B cell (primary cell): ENCODE measurements around the gene SLC12A7. TPM values are rescaled to one million over a fixed set of nuclear protein-coding genes. Genes with fewer than 3 reads are reported as not detected.

Experiments
- ATAC-seq: fragments of 200-7000 bp; cut with Tn5 transposase; one replicate; pipeline ENCODE4 v1.10.0; 2021; ENCODE audit warnings: low read depth, mild to moderate bottlenecking, moderate number of reproducible peaks, moderate library complexity
- CTCF ChIA-PET: fragments of 350-600 bp; sonication (Branson Sonifier 250); formaldehyde crosslinking; loops from one replicate; lab custom pipeline; 2021; ENCODE audit warnings: antibody characterized with exemption, inconsistent platforms; lab: Charles Lee
- POLR2A ChIA-PET: fragments of 350-600 bp; sonication (Branson Sonifier 250); formaldehyde crosslinking; loops from one replicate; lab custom pipeline; 2021; ENCODE audit warnings: antibody characterized with exemption; lab: Charles Lee
- DNase-seq: peaks from one replicate; pipeline ENCODE4 v3.0.0; 2013
- H2AFZ ChIP-seq: 2 replicates; pipeline ENCODE4 v1.6.1; 2012; ENCODE audit warnings: mild to moderate bottlenecking, low read depth, low read length; ENCODE audit not compliant: insufficient read depth, poor library complexity, severe bottlenecking
- H3K27ac ChIP-seq, 2 donors: 1 replicate in 1 of 2; 2 replicates in 1 of 2; pipeline ENCODE4 v1.5.1; 2012 to 2013; ENCODE audit warnings: low read length in 2 of 2, mild to moderate bottlenecking in 2 of 2, moderate library complexity in 1 of 2
- H3K27me3 ChIP-seq, 4 experiments: fragments of 200-600 bp in 1 of 4; sonication (generic) in 1 of 4; replicated peaks in 1 of 4; 1 replicate in 2 of 4; 2 replicates in 2 of 4; pipeline versions ENCODE4 v1.6.1 to v1.7.0; 2013 to 2016; ENCODE audit warnings: low read length in 3 of 4, mild to moderate bottlenecking in 2 of 4, mixed read lengths in 1 of 4, moderate library complexity in 1 of 4; ENCODE audit not compliant: insufficient read depth in 4 of 4, control insufficient read depth in 3 of 4; ENCODE audit errors: control extremely low read depth in 1 of 4
- H3K36me3 ChIP-seq, 2 experiments: replicated peaks in 1 of 2; 1 replicate in 1 of 2; 2 replicates in 1 of 2; pipeline versions ENCODE4 v1.6.1 to v1.7.1; 2013; ENCODE audit warnings: low read length in 1 of 2; ENCODE audit not compliant: insufficient read depth in 2 of 2, control insufficient read depth in 1 of 2; ENCODE audit errors: control extremely low read depth in 1 of 2, extremely low read depth in 1 of 2
- H3K4me1 ChIP-seq, 2 donors: fragments of 200-600 bp in 1 of 2; sonication (generic) in 1 of 2; 1 replicate in 1 of 2; 2 replicates in 1 of 2; pipeline versions ENCODE4 v1.5.1 to v1.6.1; 2013 to 2017; ENCODE audit warnings: low read length in 2 of 2; ENCODE audit not compliant: control insufficient read depth in 2 of 2, insufficient read depth in 2 of 2
- H3K4me2 ChIP-seq: replicated peaks from 2 replicates; pipeline ENCODE3; 2012; ENCODE audit warnings: mild to moderate bottlenecking, low read depth, low read length; ENCODE audit not compliant: poor library complexity, severe bottlenecking
- H3K4me3 ChIP-seq, 5 experiments: fragments of 200-600 bp in 1 of 5; sonication (generic) in 1 of 5; 1 replicate in 3 of 5; 2 replicates in 2 of 5; pipeline versions ENCODE4 v1.5.1 to v1.7.0; 2011 to 2016; ENCODE audit warnings: low read length in 4 of 5, mild to moderate bottlenecking in 4 of 5, low read depth in 2 of 5, control low read depth in 1 of 5, moderate library complexity in 1 of 5; ENCODE audit not compliant: insufficient read depth in 1 of 5; ENCODE audit errors: control extremely low read depth in 1 of 5, extremely low read depth in 1 of 5
- H3K79me2 ChIP-seq: fragments of 200-600 bp; sonication (generic); one replicate; pipeline ENCODE4 v1.6.0; 2016; ENCODE audit warnings: low read length; ENCODE audit not compliant: control insufficient read depth, insufficient read depth
- H3K9ac ChIP-seq: fragments of 200-600 bp; sonication (generic); 2 replicates; pipeline ENCODE4 v1.6.1; 2017; ENCODE audit warnings: mild to moderate bottlenecking, low read length, moderate library complexity
- H3K9me3 ChIP-seq, 3 donors: one replicate each; pipeline versions ENCODE4 v1.6.1 to v1.7.1; 2013; ENCODE audit warnings: low read length in 2 of 3; ENCODE audit not compliant: control insufficient read depth in 2 of 3, insufficient read depth in 1 of 3; ENCODE audit errors: control extremely low read depth in 1 of 3
- H4K20me1 ChIP-seq: 2 replicates; pipeline ENCODE4 v1.6.0; 2012; ENCODE audit warnings: mild to moderate bottlenecking, low read length; ENCODE audit not compliant: insufficient read depth, control insufficient read depth, poor library complexity, severe bottlenecking
- H3K27ac Mint-ChIP-seq: one replicate; pipeline ENCODE4 v1.8.0; 2021; ENCODE audit warnings: mixed read lengths
- H3K27me3 Mint-ChIP-seq: one replicate; pipeline ENCODE4 v1.8.0; 2021; ENCODE audit warnings: mixed read lengths
- H3K4me1 Mint-ChIP-seq: one replicate; pipeline ENCODE4 v1.8.0; 2021; ENCODE audit warnings: mixed read lengths
- H3K4me3 Mint-ChIP-seq: one replicate; pipeline ENCODE4 v1.8.0; 2021; ENCODE audit warnings: mixed read lengths
- H3K9me3 Mint-ChIP-seq: one replicate; pipeline ENCODE4 v1.8.0; 2022; ENCODE audit warnings: mixed read lengths; ENCODE audit not compliant: insufficient read depth
- EZH2 ChIP-seq: IDR thresholded peaks from 2 replicates; pipeline ENCODE4 v1.6.1; 2012; ENCODE audit warnings: borderline replicate concordance, low read depth, mild to moderate bottlenecking, moderate library complexity, low read length; ENCODE audit not compliant: insufficient read depth, poor library complexity, severe bottlenecking
- WGBS: methylation state at CpG from one replicate; pipeline ENCODE4 v1.1.5; 2013; ENCODE audit warnings: missing lambda C conversion rate; ENCODE audit not compliant: insufficient coverage; 5-methylcytosine and 5-hydroxymethylcytosine counted together
- intact Hi-C: fragments of 100-400 bp; cut with micrococcal nuclease; formaldehyde crosslinking; loops from one replicate; pipeline ENCODE4 v1.10.0; 2022
- polyA plus RNA-seq: library from polyadenylated mRNA; depleted of rRNA; stranded (reverse); fragments of >200 nt; gene quantifications from 2 replicates; pipeline ENCODE4 v1.2.3, GENCODE V29; 2012
- total RNA-seq, 2 donors: library from RNA; stranded (reverse); fragments of 120-200 nt in 1 of 2; gene quantifications; 1 replicate in 1 of 2; 2 replicates in 1 of 2; pipeline versions ENCODE4 v1.2.3 to v1.2.4, GENCODE V29; 2013 to 2022
- TF ChIP-seq, protein P1 (sequence below): fragments of 200-600 bp; IDR thresholded peaks from one replicate; pipeline ENCODE4 v1.8.0; 2022; ENCODE audit warnings: antibody characterized with exemption, mild to moderate bottlenecking

The SLC12A7 gene
- total and polyA plus RNA-seq, 2 donors (not counting 1 experiment from before 2014, with no cell fraction given): 25.5 to 34.4 TPM

DNA sequence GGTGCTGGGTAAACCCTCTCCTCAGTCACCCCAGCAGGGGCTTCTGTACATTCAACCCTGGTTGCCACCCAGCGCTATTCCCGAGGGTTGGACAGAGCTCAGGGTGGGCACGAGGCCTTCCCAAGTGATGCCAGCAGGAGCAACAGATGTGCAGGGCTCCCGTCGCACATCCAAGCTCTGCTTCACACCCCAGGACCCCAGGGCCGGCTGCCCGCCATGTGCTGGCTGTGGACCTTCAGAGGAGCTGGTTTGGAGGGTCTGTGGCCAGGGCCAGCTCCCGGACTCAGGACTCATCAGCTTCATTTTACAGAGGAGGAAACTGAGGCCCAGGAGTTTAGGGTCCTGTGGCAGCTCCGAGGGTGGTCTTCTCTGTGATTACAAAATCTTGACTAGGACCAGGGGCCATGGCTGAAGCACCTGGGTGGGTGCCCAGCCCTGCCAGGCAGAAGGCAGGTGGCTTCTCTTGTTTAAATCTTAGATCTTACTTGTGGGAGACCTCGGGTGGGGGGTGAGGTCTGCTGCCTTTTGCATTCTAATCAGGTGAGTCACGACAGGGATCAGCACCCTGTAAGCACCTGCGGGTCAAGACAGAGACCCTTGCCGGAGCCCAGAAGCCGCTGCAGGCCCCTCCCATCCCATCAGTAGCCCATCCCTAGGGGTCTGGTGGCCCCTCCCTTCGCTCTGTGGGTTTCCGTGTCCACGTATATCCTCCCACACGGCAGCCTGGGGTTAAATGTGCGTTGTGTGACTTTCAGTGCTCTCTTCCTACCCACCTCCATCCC is 2.1 kb upstream of the SLC12A7 start:
- CTCF ChIA-PET: interaction anchor here (0.7 kb wide), 1 partner anchor 11 kb away, joined by 3 read pairs; no protein-coding TSS in a partner anchor
- peaks cover 24% of the 10 kb centered on the region for H4K20me1 ChIP-seq
- H3K27me3 Mint-ChIP-seq: peaks cover 2% of the 10 kb centered on the region
- no peaks in the 10 kb centered on the region for H3K9me3 ChIP-seq
- peaks cover 24% of the 10 kb centered on the region for H3K79me2 ChIP-seq
- H3K27me3 ChIP-seq: peaks cover 0 to 6% (median 0%) of the 10 kb centered on the region in 4 experiments
- DNase-seq (no peak), ATAC-seq (no peak)
- WGBS: 63% methylated on average over 17 of the region's 19 CpGs
- peaks cover 18% of the 10 kb centered on the region for H3K4me1 Mint-ChIP-seq
- H2AFZ ChIP-seq: no peak overlapping the region
- intact Hi-C loops: no loop called here
- no peaks in the 10 kb centered on the region for H3K9me3 Mint-ChIP-seq
- peak overlapping the region; percentile 56 for H3K27ac Mint-ChIP-seq
- H3K9ac ChIP-seq: no peak overlapping the region
- peak overlapping the region; percentile 74 for H3K4me3 Mint-ChIP-seq
- H3K4me3 ChIP-seq: no peak overlapping the region
- no peak overlapping the region for H3K4me2 ChIP-seq
- H3K36me3 ChIP-seq: no peaks in the 10 kb centered on the region
- no peak overlapping the region for H3K27ac ChIP-seq
- TF ChIP-seq, protein P1, sequence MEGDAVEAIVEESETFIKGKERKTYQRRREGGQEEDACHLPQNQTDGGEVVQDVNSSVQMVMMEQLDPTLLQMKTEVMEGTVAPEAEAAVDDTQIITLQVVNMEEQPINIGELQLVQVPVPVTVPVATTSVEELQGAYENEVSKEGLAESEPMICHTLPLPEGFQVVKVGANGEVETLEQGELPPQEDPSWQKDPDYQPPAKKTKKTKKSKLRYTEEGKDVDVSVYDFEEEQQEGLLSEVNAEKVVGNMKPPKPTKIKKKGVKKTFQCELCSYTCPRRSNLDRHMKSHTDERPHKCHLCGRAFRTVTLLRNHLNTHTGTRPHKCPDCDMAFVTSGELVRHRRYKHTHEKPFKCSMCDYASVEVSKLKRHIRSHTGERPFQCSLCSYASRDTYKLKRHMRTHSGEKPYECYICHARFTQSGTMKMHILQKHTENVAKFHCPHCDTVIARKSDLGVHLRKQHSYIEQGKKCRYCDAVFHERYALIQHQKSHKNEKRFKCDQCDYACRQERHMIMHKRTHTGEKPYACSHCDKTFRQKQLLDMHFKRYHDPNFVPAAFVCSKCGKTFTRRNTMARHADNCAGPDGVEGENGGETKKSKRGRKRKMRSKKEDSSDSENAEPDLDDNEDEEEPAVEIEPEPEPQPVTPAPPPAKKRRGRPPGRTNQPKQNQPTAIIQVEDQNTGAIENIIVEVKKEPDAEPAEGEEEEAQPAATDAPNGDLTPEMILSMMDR: no peak
- no peak for TF ChIP-seq EZH2
- H3K4me1 ChIP-seq: peaks cover 14 to 20% of the 10 kb centered on the region in 2 donors
- POLR2A ChIA-PET: no interaction called here

DNA sequence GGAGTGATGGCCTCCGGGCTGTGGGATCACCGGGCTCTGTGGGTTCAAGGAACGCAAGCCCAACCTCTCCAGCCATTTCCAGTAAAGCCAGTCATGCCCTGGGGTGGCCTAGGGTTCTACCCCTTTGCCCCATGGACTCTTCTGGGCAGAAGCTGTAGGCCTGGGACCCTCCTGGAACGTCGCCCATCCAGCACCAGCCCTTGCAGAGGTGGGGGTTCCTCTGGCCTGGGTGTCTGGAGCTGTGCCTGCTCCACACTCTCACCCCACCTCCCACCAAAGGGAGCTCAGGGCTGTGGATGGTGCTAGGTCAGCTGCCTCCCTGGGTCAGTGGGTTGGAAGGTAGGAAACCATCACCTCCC is 1.4 kb upstream of the SLC12A7 start:
- Mint-ChIP-seq H3K4me3 (peak overlapping the region; percentile 74), H3K27me3 (peaks cover 2% of the 10 kb centered on the region), H3K27ac (peak overlapping the region; percentile 56), H3K9me3 (no peaks in the 10 kb centered on the region), H3K4me1 (peaks cover 25% of the 10 kb centered on the region)
- H3K27me3 ChIP-seq: peaks cover 0 to 6% (median 0%) of the 10 kb centered on the region in 4 experiments
- no peaks in the 10 kb centered on the region for H3K36me3 ChIP-seq
- WGBS: 83% methylated on average over 3 of the region's 5 CpGs
- H3K9me3 ChIP-seq: no peaks in the 10 kb centered on the region
- H3K4me3 ChIP-seq: no peak overlapping the region
- peaks cover 29% of the 10 kb centered on the region for H4K20me1 ChIP-seq
- H3K4me1 ChIP-seq: peaks cover 21 to 26% of the 10 kb centered on the region in 2 donors
- no peak overlapping the region for H3K9ac ChIP-seq
- peaks cover 26% of the 10 kb centered on the region for H3K79me2 ChIP-seq
- ChIA-PET POLR2A (no interaction called here), CTCF (interaction anchor here (0.7 kb wide), 1 partner anchor 11 kb away, joined by 3 read pairs; no protein-coding TSS in a partner anchor)
- ATAC-seq: no peak
- H3K27ac ChIP-seq: no peak overlapping the region
- TF ChIP-seq, protein P1: no peak
- TF ChIP-seq EZH2: no peak
- H2AFZ ChIP-seq: no peak overlapping the region
- intact Hi-C loops: no loop called here
- no peak overlapping the region for H3K4me2 ChIP-seq
- no peak for DNase-seq
